Activated naive CD8-positive, alpha-beta T cell treated with anti-CD3 and anti-CD28 coated beads for 36 hours (primary cell): ENCODE results near the gene NPR1. TPM values are rescaled to one million over a fixed set of nuclear protein-coding genes. Genes with fewer than 3 reads are reported as not detected.
"Not testable (repeated sequence)": the region's sequence is repeated elsewhere in the genome, so short reads cannot be mapped to it uniquely, and the experiment has no call there.

ENCODE experiments used
- DNase-seq: peaks from one replicate; pipeline ENCODE4 v3.0.0; 2021
- H3K27ac Mint-ChIP-seq: one replicate; pipeline ENCODE4 v1.8.0; 2022; ENCODE audit warnings: mild to moderate bottlenecking, moderate library complexity, mixed read lengths
- H3K27me3 Mint-ChIP-seq: one replicate; pipeline ENCODE4 v1.8.0; 2022; ENCODE audit warnings: mild to moderate bottlenecking, mixed read lengths
- H3K36me3 Mint-ChIP-seq: one replicate; pipeline ENCODE4 v1.8.0; 2021; ENCODE audit warnings: mild to moderate bottlenecking, mixed read lengths
- H3K4me1 Mint-ChIP-seq: one replicate; pipeline ENCODE4 v1.8.0; 2021; ENCODE audit warnings: mixed read lengths
- H3K4me3 Mint-ChIP-seq: one replicate; pipeline ENCODE4 v1.8.0; 2022; ENCODE audit warnings: mild to moderate bottlenecking, moderate library complexity, mixed read lengths
- H3K9me3 Mint-ChIP-seq: one replicate; pipeline ENCODE4 v1.8.0; 2022; ENCODE audit warnings: mixed read lengths
- total RNA-seq, 2 experiments: library from RNA; stranded (reverse); gene quantifications; one replicate each; pipeline ENCODE4 v1.2.3, GENCODE V29; 2021

NPR1 gene
- total RNA-seq, 2 experiments from 2014 or later = 0.06 TPM; not detected in 1

- H3K9me3 Mint-ChIP-seq = no peaks in the 10 kb centered on the region
- peaks cover 38% of the 10 kb centered on the region for H3K36me3 Mint-ChIP-seq
- H3K4me1 Mint-ChIP-seq = peaks cover 29% of the 10 kb centered on the region
- H3K27ac Mint-ChIP-seq = no peak overlapping the region
- no peak overlapping the region for H3K4me3 Mint-ChIP-seq
- no peak for DNase-seq
- no peaks in the 10 kb centered on the region for H3K27me3 Mint-ChIP-seq
Observed at GRCh38 chr1:153662269-153662668, 16.2 kb upstream of the NPR1 start.

GRCh38 chr1:153663211-153663610, 15.3 kb upstream of the NPR1 start:
- no peak overlapping the region for H3K27ac Mint-ChIP-seq
- peaks cover 37% of the 10 kb centered on the region for H3K4me1 Mint-ChIP-seq
- H3K36me3 Mint-ChIP-seq = peaks cover 47% of the 10 kb centered on the region
- no peaks in the 10 kb centered on the region for H3K9me3 Mint-ChIP-seq
- no peak for DNase-seq
- no peak overlapping the region for H3K4me3 Mint-ChIP-seq
- no peaks in the 10 kb centered on the region for H3K27me3 Mint-ChIP-seq

- DNase-seq = no peak
- Mint-ChIP-seq H3K4me1 (peaks cover 33% of the 10 kb centered on the region), H3K27ac (peak overlapping the region; percentile 81), H3K4me3 (no peak overlapping the region), H3K9me3 (peaks cover 2% of the 10 kb centered on the region), H3K36me3 (peaks cover 63% of the 10 kb centered on the region), H3K27me3 (no peaks in the 10 kb centered on the region)
Observed at GRCh38 chr1:153667439-153667838, 11.0 kb upstream of the NPR1 start.

GRCh38 chr1:153668672-153669071, 9.8 kb upstream of the NPR1 start:
- H3K9me3 Mint-ChIP-seq, DNase-seq, H3K27me3 Mint-ChIP-seq, H3K4me3 Mint-ChIP-seq: not testable (repeated sequence)
- Mint-ChIP-seq H3K36me3 (peaks cover 59% of the 10 kb centered on the region), H3K4me1 (peaks cover 33% of the 10 kb centered on the region), H3K27ac (peak overlapping the region; percentile 51)

GRCh38 chr1:153669606-153670005, 8.9 kb upstream of the NPR1 start:
- H3K4me1 Mint-ChIP-seq = peaks cover 33% of the 10 kb centered on the region
- H3K4me3 Mint-ChIP-seq = no peak overlapping the region
- no peak for DNase-seq
- H3K36me3 Mint-ChIP-seq = peaks cover 53% of the 10 kb centered on the region
- H3K27ac Mint-ChIP-seq = no peak overlapping the region
- no peaks in the 10 kb centered on the region for H3K27me3 Mint-ChIP-seq
- H3K9me3 Mint-ChIP-seq = peaks cover 2% of the 10 kb centered on the region

- H3K4me3 Mint-ChIP-seq = no peak overlapping the region
- peaks cover 29% of the 10 kb centered on the region for H3K4me1 Mint-ChIP-seq
- H3K9me3 Mint-ChIP-seq = peaks cover 2% of the 10 kb centered on the region
Observed at GRCh38 chr1:153670257-153670858, 8.1 kb upstream of the NPR1 start.

GRCh38 chr1:153670859-153671627, 7.4 kb upstream of the NPR1 start, which contains the start of gene ILF2:
Gene ILF2 (minus strand): TSS chr1:153670993. CDS start chr1:153670922, 71 bp downstream.
- Mint-ChIP-seq H3K36me3 (peaks cover 42% of the 10 kb centered on the region), H3K4me3 (no peak within 1 kb of the TSS), H3K9me3 (peaks cover 2% of the 10 kb centered on the region), H3K27ac (peak within 1 kb of the TSS; percentile 83), H3K4me1 (peaks cover 29% of the 10 kb centered on the region), H3K27me3 (no peaks in the 10 kb centered on the region)
- DNase-seq = peak; percentile 95

More at GRCh38 chr1:153670257-153670858, 8.1 kb upstream of the NPR1 start:
- Mint-ChIP-seq H3K27ac (no peak overlapping the region), H3K27me3 (no peaks in the 10 kb centered on the region), H3K36me3 (peaks cover 46% of the 10 kb centered on the region)
- DNase-seq = peak; percentile 25

GRCh38 chr1:153671628-153672353, 6.7 kb upstream of the NPR1 start:
- H3K9me3 Mint-ChIP-seq, H3K4me3 Mint-ChIP-seq, H3K27me3 Mint-ChIP-seq: not testable (repeated sequence)
- peak; percentile 58 for DNase-seq
- H3K4me1 Mint-ChIP-seq = peaks cover 26% of the 10 kb centered on the region
- peaks cover 36% of the 10 kb centered on the region for H3K36me3 Mint-ChIP-seq
- peak overlapping the region; percentile 83 for H3K27ac Mint-ChIP-seq

- Mint-ChIP-seq H3K9me3 (no peaks in the 10 kb centered on the region), H3K36me3 (peaks cover 19% of the 10 kb centered on the region), H3K4me1 (peaks cover 20% of the 10 kb centered on the region), H3K27ac (no peak overlapping the region), H3K27me3 (peaks cover 15% of the 10 kb centered on the region), H3K4me3 (no peak overlapping the region)
- DNase-seq = no peak
Observed at GRCh38 chr1:153673511-153673910, 5.0 kb upstream of the NPR1 start.

- no peak overlapping the region for H3K27ac Mint-ChIP-seq
- H3K36me3 Mint-ChIP-seq = no peaks in the 10 kb centered on the region
- no peaks in the 10 kb centered on the region for H3K9me3 Mint-ChIP-seq
- H3K4me1 Mint-ChIP-seq = peaks cover 18% of the 10 kb centered on the region
- H3K4me3 Mint-ChIP-seq = peak overlapping the region; percentile 61
- peak; percentile 39 for DNase-seq
- peaks cover 40% of the 10 kb centered on the region for H3K27me3 Mint-ChIP-seq
Observed at GRCh38 chr1:153677718-153678518, 570 bp upstream of the NPR1 start.

- Mint-ChIP-seq H3K27me3 (peaks cover 40% of the 10 kb centered on the region), H3K9me3 (no peaks in the 10 kb centered on the region), H3K27ac (no peak overlapping the region), H3K36me3 (no peaks in the 10 kb centered on the region), H3K4me1 (peaks cover 18% of the 10 kb centered on the region), H3K4me3 (peak overlapping the region; percentile 60)
- peak; percentile 34 for DNase-seq
Observed at GRCh38 chr1:153679337-153680119, 1.0 kb downstream of the NPR1 start.

GRCh38 chr1:153680120-153680403, 1.6 kb downstream of the NPR1 start:
- Mint-ChIP-seq H3K4me1 (peaks cover 18% of the 10 kb centered on the region), H3K9me3 (no peaks in the 10 kb centered on the region), H3K27ac (no peak overlapping the region), H3K27me3 (peaks cover 42% of the 10 kb centered on the region), H3K4me3 (no peak overlapping the region), H3K36me3 (no peaks in the 10 kb centered on the region)
- DNase-seq = no peak

- H3K4me1 Mint-ChIP-seq = peaks cover 15% of the 10 kb centered on the region
- H3K9me3 Mint-ChIP-seq = no peaks in the 10 kb centered on the region
- DNase-seq = no peak
- no peaks in the 10 kb centered on the region for H3K36me3 Mint-ChIP-seq
- peaks cover 37% of the 10 kb centered on the region for H3K27me3 Mint-ChIP-seq
- H3K4me3 Mint-ChIP-seq = no peak overlapping the region
- no peak overlapping the region for H3K27ac Mint-ChIP-seq
Observed at GRCh38 chr1:153682730-153683129, 4.2 kb downstream of the NPR1 start.

GRCh38 chr1:153683854-153684253, 5.4 kb downstream of the NPR1 start:
- no peaks in the 10 kb centered on the region for H3K36me3 Mint-ChIP-seq
- H3K27me3 Mint-ChIP-seq = peaks cover 25% of the 10 kb centered on the region
- H3K9me3 Mint-ChIP-seq = no peaks in the 10 kb centered on the region
- H3K4me3 Mint-ChIP-seq = no peak overlapping the region
- peaks cover 6% of the 10 kb centered on the region for H3K4me1 Mint-ChIP-seq
- no peak for DNase-seq
- no peak overlapping the region for H3K27ac Mint-ChIP-seq
